Globus pallidus (tissue), 1 donor: ENCODE data around the gene OR2AG2.
"Not testable (repeated sequence)": the region's sequence is repeated elsewhere in the genome, so short reads cannot be mapped to it uniquely, and the experiment has no call there.

Experiments used
- DNase-seq: peaks from one replicate; pipeline ENCODE4 v3.0.0-alpha.2; 2015; ENCODE audit warnings: low spot score

The OR2AG2 gene, protein sequence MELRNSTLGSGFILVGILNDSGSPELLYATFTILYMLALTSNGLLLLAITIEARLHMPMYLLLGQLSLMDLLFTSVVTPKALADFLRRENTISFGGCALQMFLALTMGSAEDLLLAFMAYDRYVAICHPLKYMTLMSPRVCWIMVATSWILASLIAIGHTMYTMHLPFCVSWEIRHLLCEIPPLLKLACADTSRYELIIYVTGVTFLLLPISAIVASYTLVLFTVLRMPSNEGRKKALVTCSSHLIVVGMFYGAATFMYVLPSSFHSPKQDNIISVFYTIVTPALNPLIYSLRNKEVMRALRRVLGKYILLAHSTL

GRCh38 chr11:6771926-6772893 lies at the start of gene OR2AG2:
TSS of gene OR2AG2 (minus strand) at chr11:6771976. CDS start at chr11:6768957, 3,019 bp downstream.
- peak; percentile 20 for DNase-seq

GRCh38 chr11:6818967-6819366 lies 47.2 kb upstream of the OR2AG2 start:
- DNase-seq, result no peak

DNA sequence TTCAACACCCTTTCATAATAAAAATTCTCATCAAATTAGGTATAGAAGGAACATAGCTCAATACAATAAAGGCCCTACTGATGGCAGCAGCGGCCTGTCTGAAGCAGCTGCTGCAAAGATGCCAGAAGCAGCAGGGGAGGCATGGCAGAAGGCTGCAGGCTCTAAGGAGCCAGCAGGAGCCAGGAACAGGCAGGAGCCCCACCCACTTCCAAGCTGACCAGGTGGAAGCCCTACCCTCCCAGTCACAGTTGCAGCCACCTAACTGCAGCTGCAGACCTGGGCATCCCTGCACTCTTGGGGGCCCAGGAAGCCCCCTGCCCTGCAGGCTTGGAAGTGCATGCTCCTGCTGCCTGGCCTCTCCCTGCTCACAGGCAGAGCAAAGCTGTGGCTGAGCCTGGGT lies 45.9 kb upstream of the OR2AG2 start:
- no peak for DNase-seq

- DNase-seq, result no peak
Observed at GRCh38 chr11:6813656-6814055, 41.9 kb upstream of the OR2AG2 start.

GRCh38 chr11:6812390-6813005 lies 40.7 kb upstream of the OR2AG2 start:
- DNase-seq, result peak; percentile 11

- DNase-seq, result not testable (repeated sequence)
Observed at GRCh38 chr11:6801075-6801474, 29.3 kb upstream of the OR2AG2 start.

- DNase-seq, result no peak
Observed at GRCh38 chr11:6799402-6799801, 27.6 kb upstream of the OR2AG2 start, which contains the start of gene OR6A2. TSS of gene OR6A2 (minus strand) at chr11:6799689. CDS start at chr11:6795708, 3,981 bp downstream.

- DNase-seq, result no peak
Observed at GRCh38 chr11:6794639-6795038, 22.9 kb upstream of the OR2AG2 start.

GRCh38 chr11:6790546-6790945 lies 18.8 kb upstream of the OR2AG2 start:
- no peak for DNase-seq

GRCh38 chr11:6782720-6783119 lies 10.9 kb upstream of the OR2AG2 start, which contains the start of gene OR2AG1:
TSS of gene OR2AG1 (plus strand) at chr11:6783020. CDS start at chr11:6785038, 2,018 bp downstream.
- DNase-seq, result no peak

DNA sequence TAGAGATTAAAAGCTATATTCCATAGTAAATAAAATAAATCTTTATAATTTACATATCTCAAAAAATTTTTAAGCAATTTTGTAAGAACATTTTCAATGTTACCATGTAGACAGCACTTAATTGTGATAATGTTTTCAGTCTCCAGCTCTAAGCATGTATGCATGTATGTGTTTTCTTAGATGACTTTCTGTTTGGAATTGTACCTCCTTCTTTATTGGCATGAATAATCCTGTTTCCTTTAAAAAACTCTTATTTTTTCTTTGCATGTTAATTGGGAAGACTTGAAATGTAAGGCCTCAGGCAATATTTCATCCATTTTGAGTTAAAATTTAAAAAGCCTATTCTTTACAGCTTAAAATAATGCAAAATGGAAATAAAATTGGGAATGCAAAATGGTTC lies 9.1 kb upstream of the OR2AG2 start:
- no peak for DNase-seq

DNA sequence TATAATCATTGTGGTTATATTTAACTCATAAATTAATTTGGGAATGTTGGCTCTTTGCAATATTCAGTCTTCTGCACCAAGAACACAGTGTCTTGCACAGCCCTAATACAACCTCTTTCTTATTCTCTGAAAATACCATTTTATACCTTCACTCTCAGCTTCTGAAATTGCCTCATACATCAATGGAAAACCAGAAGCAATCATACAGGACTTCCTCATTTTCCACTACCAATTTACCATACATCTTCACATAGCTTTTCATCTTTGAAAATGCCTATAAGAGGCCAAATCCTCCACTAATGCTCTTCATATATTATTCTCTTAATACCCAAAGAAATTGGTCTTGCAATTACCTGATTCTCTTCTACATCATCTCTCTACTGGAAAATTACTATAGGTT lies 6.7 kb upstream of the OR2AG2 start:
- no peak for DNase-seq

GRCh38 chr11:6757373-6757967 lies 14.3 kb downstream of the OR2AG2 start:
- DNase-seq, result peak; percentile 68

GRCh38 chr11:6755953-6756347 lies 15.8 kb downstream of the OR2AG2 start:
- DNase-seq, result no peak

- DNase-seq, result peak; percentile 23
Observed at GRCh38 chr11:6755303-6755952, 16.3 kb downstream of the OR2AG2 start.

DNA sequence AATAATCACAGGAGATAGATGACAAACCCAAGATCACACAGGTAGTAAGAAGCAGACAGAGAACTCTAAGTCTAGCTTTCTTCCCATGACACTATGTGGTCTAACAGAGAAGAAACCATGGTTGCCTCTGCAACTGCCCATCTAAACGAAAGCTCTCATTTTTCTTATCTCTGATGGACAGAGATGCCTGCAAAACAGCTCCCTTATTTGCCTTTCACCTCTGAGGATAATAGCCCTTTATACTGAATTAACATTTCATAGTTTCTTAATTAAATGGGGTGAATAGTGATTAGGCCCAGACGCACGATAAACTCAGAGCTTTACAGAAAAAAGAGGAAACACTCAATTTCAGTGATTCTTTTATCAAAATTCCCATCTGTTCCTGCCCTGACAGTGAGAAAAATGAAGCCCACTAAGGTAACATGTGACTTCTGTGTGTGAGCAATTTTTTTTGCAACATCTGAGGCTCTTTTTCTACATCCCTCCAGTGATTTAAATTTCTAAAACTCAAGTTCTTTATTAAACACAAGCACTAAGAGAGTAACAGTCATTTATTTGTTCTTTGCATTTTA lies 24.6 kb downstream of the OR2AG2 start:
- no peak for DNase-seq

GRCh38 chr11:6746626-6747025 lies 25.1 kb downstream of the OR2AG2 start:
- DNase-seq, result no peak

DNA sequence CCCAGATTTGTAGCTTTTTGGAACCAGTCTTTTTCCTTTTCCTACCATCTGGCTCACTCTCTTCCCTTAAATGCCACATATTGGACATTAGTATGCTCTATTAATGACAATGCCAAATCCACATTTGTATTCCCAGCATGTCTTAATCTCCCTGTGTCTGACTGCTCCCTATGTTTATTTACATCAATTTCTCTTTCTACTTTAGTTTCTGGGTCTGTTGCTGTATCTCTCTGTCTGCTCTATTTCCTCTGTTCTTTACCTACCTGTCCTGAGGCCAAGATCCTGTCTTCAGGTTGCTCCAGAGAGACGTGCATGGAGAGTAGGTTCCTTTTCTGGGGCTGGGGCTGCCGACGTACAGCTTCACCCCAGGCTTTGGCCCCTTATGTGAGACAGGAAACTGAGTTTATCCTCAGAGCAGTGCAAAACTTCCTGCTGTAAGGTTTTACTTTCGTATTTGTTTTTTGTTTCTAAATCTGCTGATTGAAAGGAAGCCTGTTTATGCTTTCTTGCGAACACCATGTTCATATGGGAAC lies 25.6 kb downstream of the OR2AG2 start:
- DNase-seq, result peak; percentile 7

- DNase-seq, result no peak
Observed at GRCh38 chr11:6745465-6746015, 26.2 kb downstream of the OR2AG2 start.

DNA sequence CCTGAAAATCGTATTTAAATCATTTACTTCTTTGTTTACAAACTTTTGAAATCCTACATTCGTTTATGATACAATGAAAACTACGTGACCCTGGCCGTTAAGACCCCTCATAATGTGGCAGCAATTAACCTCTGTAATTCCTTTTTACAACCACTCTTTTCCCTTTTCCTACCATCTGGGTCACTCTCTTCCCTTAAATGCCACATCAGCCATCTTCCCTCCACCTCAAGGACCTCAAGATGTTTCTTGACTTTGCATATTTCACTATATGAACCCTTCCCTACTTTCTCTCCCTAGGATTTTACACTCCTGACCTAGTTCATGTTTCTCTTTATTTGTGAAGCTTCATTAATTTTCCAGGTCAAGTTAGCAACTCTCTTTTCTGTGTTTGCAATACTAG lies 26.8 kb downstream of the OR2AG2 start:
- no peak for DNase-seq
